Left renal pelvis (tissue), 4 donors: Measurements from ENCODE around the gene ARHGEF33. TPM values are rescaled to one million over a fixed set of nuclear protein-coding genes. Genes with fewer than 3 reads are reported as not detected.
"Not testable (repeated sequence)": the region's sequence is repeated elsewhere in the genome, so short reads cannot be mapped to it uniquely, and the experiment has no call there.

Experiments used
- DNase-seq, 4 donors: peaks; one replicate each; pipeline ENCODE4 v3.0.0-alpha.2; 2013; ENCODE audit warnings: low read depth in 4 of 4, low spot score in 3 of 4
- polyA plus RNA-seq, 4 donors: library from polyadenylated mRNA; unstranded; fragments of 120-200 nt; gene quantifications; one replicate each; pipeline ENCODE4 v1.2.1, GENCODE V29; 2013; ENCODE audit not compliant: insufficient read length in 4 of 4

The ARHGEF33 gene
- polyA plus RNA-seq, 4 donors, result 1.9 to 3.8 (median 2.4) TPM

- no peak for DNase-seq
These were observed 18.3 kb downstream of the ARHGEF33 start for GRCh38 chr2:38907743-38908562.

- DNase-seq, result no peak
These were observed 20.2 kb downstream of the ARHGEF33 start for GRCh38 chr2:38909872-38910271.

GRCh38 chr2:38911191-38911590, 21.5 kb downstream of the ARHGEF33 start:
- no peak for DNase-seq

- DNase-seq, result no peak
These were observed 22.9 kb downstream of the ARHGEF33 start for GRCh38 chr2:38912619-38913018.

GRCh38 chr2:38922389-38922788, 32.7 kb downstream of the ARHGEF33 start:
- DNase-seq, result no peak

GRCh38 chr2:38922902-38923301, 33.2 kb downstream of the ARHGEF33 start:
- DNase-seq, result no peak

- DNase-seq, result no peak
These were observed 36.3 kb downstream of the ARHGEF33 start for GRCh38 chr2:38925982-38926381.

- no peak for DNase-seq
These were observed 40.9 kb downstream of the ARHGEF33 start for GRCh38 chr2:38930600-38930999.

- no peak for DNase-seq
These were observed 42.9 kb downstream of the ARHGEF33 start for GRCh38 chr2:38932586-38932985.

GRCh38 chr2:38933653-38934052, 44.0 kb downstream of the ARHGEF33 start:
- no peak for DNase-seq

- DNase-seq, result no peak
These were observed 45.1 kb downstream of the ARHGEF33 start for GRCh38 chr2:38934742-38935141.

- DNase-seq, result no peak
These were observed 46.0 kb downstream of the ARHGEF33 start for GRCh38 chr2:38935568-38936172.

GRCh38 chr2:38936516-38936915, 46.8 kb downstream of the ARHGEF33 start:
- not testable (repeated sequence) for DNase-seq

GRCh38 chr2:38937548-38937947, 47.9 kb downstream of the ARHGEF33 start:
- no peak for DNase-seq

- DNase-seq, result no peak
These were observed 51.1 kb downstream of the ARHGEF33 start for GRCh38 chr2:38940746-38941145.

- DNase-seq, result no peak
These were observed 54.1 kb downstream of the ARHGEF33 start for GRCh38 chr2:38943784-38944183.

GRCh38 chr2:38945372-38945771, 55.7 kb downstream of the ARHGEF33 start:
- DNase-seq, result no peak

- no peak for DNase-seq
These were observed 56.2 kb downstream of the ARHGEF33 start for GRCh38 chr2:38945911-38946310.

- peak; percentile 27 to 52 (median 44) for DNase-seq
These were observed 57.9 kb downstream of the ARHGEF33 start for GRCh38 chr2:38947241-38948239.

- no peak for DNase-seq
These were observed 58.8 kb downstream of the ARHGEF33 start for GRCh38 chr2:38948387-38948882.

GRCh38 chr2:38948995-38949394, 59.3 kb downstream of the ARHGEF33 start:
- DNase-seq, result no peak
